ENCODE data around the gene AGFG1. TPM values are rescaled to one million over a fixed set of nuclear protein-coding genes. Genes with fewer than 3 reads are reported as not detected.

Gene AGFG1
- total and polyA plus RNA-seq, 2 experiments from 2014 or later = 34.0 to 39.0 TPM

GRCh38 chr2:227461811-227462461 lies 10.0 kb upstream of the AGFG1 start:
- Histone ChIP-seq H3K4me1 (ENCODE audit: low read depth) (peaks cover 5% of the 10 kb centered on the region), H3K36me3 (no peaks in the 10 kb centered on the region), H3K4me3 (no peak overlapping the region), H3K27me3 (no peaks in the 10 kb centered on the region), H3K9me3 (ENCODE audit: low read depth) (no peaks in the 10 kb centered on the region), H3K27ac (no peak overlapping the region)
- no peak for TF ChIP-seq CTCF (IDR thresholded peaks at IDR 0.05; ENCODE audit: low read depth, low read length)
- DNase-seq (ENCODE audit: low read depth in 1 of 2, low spot score in 1 of 2) = no peak

DNA sequence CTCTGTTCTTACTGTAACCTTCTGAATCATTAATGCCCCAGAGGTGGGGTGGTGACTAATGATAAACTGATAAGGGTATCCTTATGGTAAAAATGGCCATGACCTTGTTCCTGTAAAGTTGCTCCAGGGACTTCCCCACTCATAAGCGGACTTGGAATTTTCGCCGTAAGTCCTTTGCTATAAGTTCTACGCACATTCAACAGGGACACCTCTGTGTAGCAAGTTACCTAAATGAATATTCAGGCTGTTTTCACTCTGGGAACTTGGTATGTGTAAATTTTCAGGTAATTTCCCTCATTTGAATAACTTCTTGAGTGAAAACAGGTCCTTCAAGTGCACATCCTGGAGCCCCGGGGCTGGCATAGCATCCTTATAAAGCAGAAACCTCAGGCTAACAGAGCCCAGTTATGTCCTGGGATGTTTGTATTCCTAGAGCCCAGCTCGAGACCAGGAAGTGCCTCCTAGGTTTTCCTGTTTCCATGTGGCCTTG lies 9.4 kb upstream of the AGFG1 start:
- no peaks in the 10 kb centered on the region for H3K27me3 ChIP-seq
- no peak overlapping the region for H3K27ac ChIP-seq
- no peaks in the 10 kb centered on the region for H3K9me3 ChIP-seq (ENCODE audit: low read depth)
- TF ChIP-seq CTCF (IDR thresholded peaks at IDR 0.05; ENCODE audit: low read depth, low read length) = no peak
- H3K4me1 ChIP-seq (ENCODE audit: low read depth) = peaks cover 5% of the 10 kb centered on the region
- H3K4me3 ChIP-seq = no peak overlapping the region
- no peak for DNase-seq (ENCODE audit: low read depth in 1 of 2, low spot score in 1 of 2)
- no peaks in the 10 kb centered on the region for H3K36me3 ChIP-seq

DNA sequence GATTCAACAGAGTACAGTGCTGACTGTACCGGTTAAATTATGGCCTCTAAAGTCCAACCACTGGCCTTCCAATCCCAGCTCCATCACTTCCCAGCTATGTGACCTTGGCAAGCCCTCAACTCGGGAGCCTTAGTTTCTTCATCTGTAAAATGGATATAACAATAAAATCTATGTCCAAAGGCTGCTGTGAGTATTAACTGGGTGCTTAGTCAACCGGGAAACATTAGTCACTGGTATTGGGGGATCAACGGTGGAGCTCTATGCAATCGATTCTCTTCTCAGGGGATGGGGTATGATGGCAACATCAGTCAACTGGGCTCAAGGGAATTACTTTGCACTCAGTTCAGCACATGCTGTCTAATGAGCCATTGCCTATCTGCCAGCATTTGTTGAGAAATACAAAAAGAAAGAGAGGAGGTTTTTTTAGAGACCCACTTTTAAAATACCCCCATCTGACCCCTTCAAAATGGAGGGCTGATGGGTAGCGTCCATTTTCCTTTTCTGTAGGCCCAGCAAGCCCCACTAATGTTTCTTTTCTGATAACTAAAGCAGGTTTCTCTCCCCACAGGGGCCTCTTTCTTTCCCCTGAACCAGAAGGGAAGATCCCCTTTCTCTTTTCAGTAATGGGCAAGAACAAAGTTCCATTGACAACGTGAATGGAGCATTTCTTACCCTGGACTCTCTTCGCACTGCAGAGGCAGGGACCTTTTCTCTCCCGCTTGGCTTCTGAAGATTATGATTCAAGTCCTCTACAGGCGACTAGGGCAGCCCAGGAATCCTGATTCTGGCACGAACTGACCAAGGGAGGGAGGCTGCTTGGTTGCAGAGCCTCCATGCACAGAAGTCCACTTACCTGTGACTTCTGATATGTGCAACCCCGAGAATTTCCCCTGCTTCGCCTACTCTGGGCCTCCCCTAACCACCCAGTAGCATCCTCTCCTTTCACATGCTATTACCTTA lies 8.7 kb upstream of the AGFG1 start:
- Histone ChIP-seq H3K27ac (no peak overlapping the region), H3K4me1 (ENCODE audit: low read depth) (peaks cover 5% of the 10 kb centered on the region), H3K36me3 (no peaks in the 10 kb centered on the region), H3K27me3 (no peaks in the 10 kb centered on the region), H3K4me3 (no peak overlapping the region), H3K9me3 (ENCODE audit: low read depth) (no peaks in the 10 kb centered on the region)
- no peak for TF ChIP-seq CTCF (IDR thresholded peaks at IDR 0.05; ENCODE audit: low read depth, low read length)
- DNase-seq (ENCODE audit: low read depth in 1 of 2, low spot score in 1 of 2) = no peak

GRCh38 chr2:227464361-227464760 lies 7.6 kb upstream of the AGFG1 start:
- H3K27me3 ChIP-seq = no peaks in the 10 kb centered on the region
- H3K4me1 ChIP-seq (ENCODE audit: low read depth) = peaks cover 5% of the 10 kb centered on the region
- no peaks in the 10 kb centered on the region for H3K9me3 ChIP-seq (ENCODE audit: low read depth)
- no peaks in the 10 kb centered on the region for H3K36me3 ChIP-seq
- no peak overlapping the region for H3K4me3 ChIP-seq
- no peak for DNase-seq (ENCODE audit: low read depth in 1 of 2, low spot score in 1 of 2)
- H3K27ac ChIP-seq = no peak overlapping the region
- TF ChIP-seq CTCF (IDR thresholded peaks at IDR 0.05; ENCODE audit: low read depth, low read length) = no peak

DNA sequence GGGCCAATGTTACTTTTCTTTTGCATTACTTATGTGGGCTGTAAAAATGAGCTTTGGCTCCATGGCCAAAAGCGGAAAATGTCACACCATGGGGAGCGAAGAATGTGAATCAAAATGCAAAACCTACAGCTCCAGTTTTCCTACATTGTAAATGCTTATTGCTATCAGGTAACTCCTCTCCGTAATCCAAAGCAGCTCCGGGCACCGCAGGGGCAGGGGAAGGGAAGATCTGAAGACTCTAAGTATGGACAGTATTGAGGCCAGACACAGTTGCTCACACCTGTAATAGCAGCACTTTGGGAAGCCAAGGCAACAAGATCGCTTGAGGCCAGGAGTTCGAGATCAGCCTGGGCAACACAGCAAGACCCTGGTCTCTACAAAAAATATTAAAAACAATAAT lies 7.1 kb upstream of the AGFG1 start:
- H3K36me3 ChIP-seq = no peaks in the 10 kb centered on the region
- no peak for TF ChIP-seq CTCF (IDR thresholded peaks at IDR 0.05; ENCODE audit: low read depth, low read length)
- no peaks in the 10 kb centered on the region for H3K27me3 ChIP-seq
- no peak for DNase-seq (ENCODE audit: low read depth in 1 of 2, low spot score in 1 of 2)
- no peak overlapping the region for H3K4me3 ChIP-seq
- H3K4me1 ChIP-seq (ENCODE audit: low read depth) = peaks cover 5% of the 10 kb centered on the region
- no peaks in the 10 kb centered on the region for H3K9me3 ChIP-seq (ENCODE audit: low read depth)
- no peak overlapping the region for H3K27ac ChIP-seq
